SU-DHL-6 (cell line): ENCODE data around the gene PPIF.

Source experiments
- CTCF ChIP-seq: fragments of 200-600 bp; sonication (generic); IDR thresholded peaks from one replicate; pipeline ENCODE4 v1.5.1; 2017; ENCODE audit warnings: antibody characterized with exemption, mild to moderate bottlenecking, low read length, moderate library complexity; ENCODE audit not compliant: insufficient read depth, poor library complexity, severe bottlenecking
- EZH2phosphoT487 ChIP-seq: fragments of 200-600 bp; sonication (generic), shearing (Covaris generic); conservative IDR thresholded peaks from 2 replicates; pipeline ENCODE4 v1.6.1; 2018; ENCODE audit warnings: mild to moderate bottlenecking, antibody characterized with exemption, low read length, moderate library complexity, mixed read lengths

- no peak for TF ChIP-seq CTCF
- no peak for TF ChIP-seq EZH2phosphoT487
Observed at GRCh38 chr10:79316671-79317431, 30.4 kb upstream of the PPIF start.
